K562 (cell line): ENCODE data around the gene HLF. TPM values are rescaled to one million over a fixed set of nuclear protein-coding genes. Genes with fewer than 3 reads are reported as not detected.

Source experiments
- ARHGAP35 ChIP-seq: fragments of 450-650 bp; IDR thresholded peaks from 2 replicates; pipeline ENCODE4 v1.6.1; 2018; ENCODE audit not compliant: partially characterized antibody
- BHLHE40 ChIP-seq: IDR thresholded peaks from 2 replicates; pipeline ENCODE4 v1.6.1; 2011; ENCODE audit warnings: low read length, improper control_type of control experiment
- CC2D1A ChIP-seq: fragments of 450-650 bp; IDR thresholded peaks from 2 replicates; pipeline ENCODE4 v1.6.1; 2017; ENCODE audit warnings: mild to moderate bottlenecking
- DEAF1 ChIP-seq: fragments of 450-650 bp; formaldehyde crosslinking; IDR thresholded peaks from 2 replicates; pipeline ENCODE4 v1.4.0; 2020; ENCODE audit warnings: mild to moderate bottlenecking, moderate library complexity
- GATA2 ChIP-seq: sonication (generic); formaldehyde crosslinking; IDR thresholded peaks from 2 replicates; pipeline ENCODE4 v1.4.0; 2020; ENCODE audit warnings: mild to moderate bottlenecking, missing genetic modification reagents
- MTA1 ChIP-seq: fragments of 450-650 bp; IDR thresholded peaks from 2 replicates; pipeline ENCODE4 v1.6.1; 2017; ENCODE audit warnings: borderline replicate concordance
- NELFE ChIP-seq: IDR thresholded peaks from 2 replicates; pipeline ENCODE4 v1.6.1; 2011; ENCODE audit warnings: mild to moderate bottlenecking; ENCODE audit not compliant: insufficient read depth, insufficient read length
- PHF20 ChIP-seq: fragments of 450-650 bp; IDR thresholded peaks from 2 replicates; pipeline ENCODE4 v1.6.1; 2018; ENCODE audit not compliant: partially characterized antibody
- POLR3G ChIP-seq: IDR thresholded peaks from 2 replicates; pipeline ENCODE4 v1.6.1; 2011; ENCODE audit not compliant: insufficient read length, insufficient replicate concordance; ENCODE audit errors: extremely low read depth
- RCOR1 ChIP-seq, 2 experiments: IDR thresholded peaks; 2 replicates each; pipeline ENCODE4 v1.6.1; 2012; ENCODE audit warnings: low read depth in 2 of 2, low read length in 2 of 2, borderline replicate concordance in 1 of 2, improper control_type of control experiment in 1 of 2
- SMAD3 ChIP-seq: fragments of 450-650 bp; formaldehyde crosslinking; conservative IDR thresholded peaks from 2 replicates; pipeline ENCODE4 v1.4.0; 2020; ENCODE audit warnings: mild to moderate bottlenecking
- ZBTB11 ChIP-seq, 3 experiments: fragments of 200-800 bp in 1 of 3; fragments of 250-450 bp in 1 of 3; fragments of 450-650 bp in 1 of 3; sonication (Bioruptor Pico) in 1 of 3; sonication (Bioruptor generic) in 1 of 3; formaldehyde crosslinking in 1 of 3; IDR thresholded peaks; 2 replicates each; pipeline versions ENCODE4 v1.6.1 to v1.8.0; 2016 to 2022; ENCODE audit warnings: mild to moderate bottlenecking in 2 of 3, missing genetic modification characterization in 2 of 3, missing compliant biosample characterization in 1 of 3, moderate library complexity in 1 of 3
- ZNF140 ChIP-seq: fragments of 250-450 bp; sonication (Bioruptor Pico); IDR thresholded peaks from 2 replicates; pipeline ENCODE4 v1.8.0; 2021; ENCODE audit warnings: moderate library complexity, mild to moderate bottlenecking, inconsistent platforms
- ZNF717 ChIP-seq: fragments of 250-450 bp; sonication (Bioruptor Pico); IDR thresholded peaks from 2 replicates; pipeline ENCODE4 v1.5.0; 2021
- polyA plus RNA-seq, 8 experiments: library from polyadenylated mRNA; depleted of rRNA in 4 of 8; stranded (reverse) in 5 of 8; unstranded in 3 of 8; fragments of >200 nt; fragmentation: Nextera tagmentation in 2 of 8; fragmentation: Illumina TruSeq in 1 of 8; extraction: Ambion mirVana in 2 of 8; extraction: Trizol in 1 of 8; gene quantifications; 2 replicates each; pipeline versions ENCODE4 v1.2.1 to v1.2.3, GENCODE V29; 2011 to 2014; ENCODE audit warnings: inconsistent platforms in 1 of 8, missing spikeins in 1 of 8
- total RNA-seq, 7 experiments: library from RNA; depleted of rRNA in 6 of 7; stranded (reverse); fragments of >200 nt in 6 of 7; fragmentation: Illumina TruSeq in 2 of 7; extraction: Trizol in 2 of 7; gene quantifications; 2 replicates each; pipeline versions ENCODE4 v1.2.1 to v1.2.3, GENCODE V29; 2011 to 2021; ENCODE audit warnings: low replicate concordance in 1 of 7
- TF ChIP-seq, protein P1 (sequence below): fragments of 250-450 bp; sonication (Bioruptor Pico); IDR thresholded peaks from 2 replicates; pipeline ENCODE4 v1.5.0; 2021; ENCODE audit warnings: mild to moderate bottlenecking, borderline replicate concordance
- TF ChIP-seq, protein P2 (sequence below): fragments of 250-450 bp; sonication (Bioruptor Pico); IDR thresholded peaks from 2 replicates; pipeline ENCODE4 v1.4.0; 2020; ENCODE audit warnings: mild to moderate bottlenecking, moderate library complexity

The HLF gene
- total and polyA plus RNA-seq, 9 of the 15 experiments (the other 6 are each of a cell fraction or from before 2014, with no cell fraction given): 0.03 to 0.24 (median 0.09) TPM

GRCh38 chr17:55356434-55357328 lies 91.9 kb downstream of the HLF start (continued):
- TF ChIP-seq CC2D1A (peak; percentile 38; the same call in 1 of the 2 replicates), ZNF140 (CRISPR knock-in tag) (no peak), POLR3G (no peak), GATA2 (CRISPR knock-in tag) (no peak), PHF20 (no peak), DEAF1 (CRISPR knock-in tag) (peak; percentile 75), MTA1 (no peak), RCOR1 (IDR thresholded peaks at IDR 0.05; ENCODE audit: borderline replicate concordance in 1 of 2, low read depth in 2 of 2, low read length in 2 of 2) (0 out of 4 replicates have a peak, but pooled peaks of 1 of the 2 experiments have one; percentile 27), ARHGAP35 (no peak), ZBTB11 (CRISPR knock-in tag; IDR thresholded peaks at IDR 0.05) (no peak), SMAD3 (CRISPR knock-in tag) (no peak), NELFE (no peak), BHLHE40 (0 out of 2 replicates have a peak, but pooled peaks have one; percentile 23), ZNF717 (CRISPR knock-in tag) (no peak)
- TF ChIP-seq, protein P1, sequence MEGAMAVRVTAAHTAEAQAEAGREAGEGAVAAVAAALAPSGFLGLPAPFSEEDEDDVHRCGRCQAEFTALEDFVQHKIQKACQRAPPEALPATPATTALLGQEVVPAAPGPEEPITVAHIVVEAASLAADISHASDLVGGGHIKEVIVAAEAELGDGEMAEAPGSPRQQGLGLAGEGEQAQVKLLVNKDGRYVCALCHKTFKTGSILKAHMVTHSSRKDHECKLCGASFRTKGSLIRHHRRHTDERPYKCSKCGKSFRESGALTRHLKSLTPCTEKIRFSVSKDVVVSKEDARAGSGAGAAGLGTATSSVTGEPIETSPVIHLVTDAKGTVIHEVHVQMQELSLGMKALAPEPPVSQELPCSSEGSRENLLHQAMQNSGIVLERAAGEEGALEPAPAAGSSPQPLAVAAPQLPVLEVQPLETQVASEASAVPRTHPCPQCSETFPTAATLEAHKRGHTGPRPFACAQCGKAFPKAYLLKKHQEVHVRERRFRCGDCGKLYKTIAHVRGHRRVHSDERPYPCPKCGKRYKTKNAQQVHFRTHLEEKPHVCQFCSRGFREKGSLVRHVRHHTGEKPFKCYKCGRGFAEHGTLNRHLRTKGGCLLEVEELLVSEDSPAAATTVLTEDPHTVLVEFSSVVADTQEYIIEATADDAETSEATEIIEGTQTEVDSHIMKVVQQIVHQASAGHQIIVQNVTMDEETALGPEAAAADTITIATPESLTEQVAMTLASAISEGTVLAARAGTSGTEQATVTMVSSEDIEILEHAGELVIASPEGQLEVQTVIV (CRISPR knock-in tag): no peak
- TF ChIP-seq, protein P2, sequence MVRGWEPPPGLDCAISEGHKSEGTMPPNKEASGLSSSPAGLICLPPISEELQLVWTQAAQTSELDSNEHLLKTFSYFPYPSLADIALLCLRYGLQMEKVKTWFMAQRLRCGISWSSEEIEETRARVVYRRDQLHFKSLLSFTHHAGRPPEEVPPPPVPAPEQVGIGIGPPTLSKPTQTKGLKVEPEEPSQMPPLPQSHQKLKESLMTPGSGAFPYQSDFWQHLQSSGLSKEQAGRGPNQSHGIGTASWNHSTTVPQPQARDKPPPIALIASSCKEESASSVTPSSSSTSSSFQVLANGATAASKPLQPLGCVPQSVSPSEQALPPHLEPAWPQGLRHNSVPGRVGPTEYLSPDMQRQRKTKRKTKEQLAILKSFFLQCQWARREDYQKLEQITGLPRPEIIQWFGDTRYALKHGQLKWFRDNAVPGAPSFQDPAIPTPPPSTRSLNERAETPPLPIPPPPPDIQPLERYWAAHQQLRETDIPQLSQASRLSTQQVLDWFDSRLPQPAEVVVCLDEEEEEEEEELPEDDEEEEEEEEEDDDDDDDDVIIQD (CRISPR knock-in tag): no peak
